A673 (cell line): ENCODE results near the gene KANSL2. TPM values are rescaled to one million over a fixed set of nuclear protein-coding genes. Genes with fewer than 3 reads are reported as not detected.
"Not testable (repeated sequence)": the region's sequence is repeated elsewhere in the genome, so short reads cannot be mapped to it uniquely, and the experiment has no call there.

Source experiments
- Bru-seq: library from RNA; stranded (reverse); fragments of 400-500 nt; gene quantifications from one replicate; lab custom pipeline; 2021; lab: Mats Ljungman, UMichigan
- BruChase-seq, 2 experiments: library from RNA; stranded (reverse); fragments of 400-500 nt; gene quantifications; one replicate each; lab custom pipeline; 2021; lab: Mats Ljungman, UMichigan
- BruUV-seq: library from RNA; stranded (reverse); fragments of 400-500 nt; replicated peaks from 2 replicates; lab custom pipeline; 2021; lab: Mats Ljungman, UMichigan
- CTCF ChIA-PET: fragments of 300-600 bp; sonication (Branson Sonifier 250); formaldehyde crosslinking; loops from one replicate; lab custom pipeline; 2022; ENCODE audit warnings: antibody characterized with exemption; lab: Charles Lee
- POLR2A ChIA-PET: fragments of 300-600 bp; sonication (Branson Sonifier 250); formaldehyde crosslinking; loops from one replicate; lab custom pipeline; 2022; ENCODE audit warnings: antibody characterized with exemption; ENCODE audit not compliant: low non-redundant PET; lab: Charles Lee
- DNase-seq: peaks from one replicate; pipeline ENCODE4 v3.0.0-alpha.2; 2015; ENCODE audit warnings: low spot score
- H3K27ac ChIP-seq: fragments of 200-600 bp; sonication (generic); 2 replicates; pipeline ENCODE4 v1.5.1; 2016; ENCODE audit warnings: mixed run types, low read depth, mild to moderate bottlenecking, mixed read lengths, antibody characterized with exemption, low read length; ENCODE audit not compliant: poor library complexity, severe bottlenecking
- H3K27me3 ChIP-seq: fragments of 200-600 bp; sonication (generic); replicated peaks from 2 replicates; pipeline ENCODE4 v1.6.1; 2017; ENCODE audit warnings: mixed run types, low read depth, mild to moderate bottlenecking, mixed read lengths, antibody characterized with exemption, low read length; ENCODE audit not compliant: insufficient read depth, poor library complexity
- H3K36me3 ChIP-seq: fragments of 200-600 bp; sonication (generic); 2 replicates; pipeline ENCODE4 v1.6.1; 2016; ENCODE audit warnings: mixed run types, mild to moderate bottlenecking, mixed read lengths, antibody characterized with exemption, low read length; ENCODE audit not compliant: insufficient read depth, poor library complexity, severe bottlenecking
- H3K4me1 ChIP-seq: fragments of 200-600 bp; sonication (generic); 2 replicates; pipeline ENCODE4 v1.6.1; 2017; ENCODE audit warnings: mixed run types, mild to moderate bottlenecking, mixed read lengths, antibody characterized with exemption, low read length; ENCODE audit not compliant: insufficient read depth, poor library complexity, severe bottlenecking
- H3K4me3 ChIP-seq: fragments of 200-600 bp; sonication (generic); 2 replicates; pipeline ENCODE4 v1.5.1; 2016; ENCODE audit warnings: low read depth, mixed run types, mild to moderate bottlenecking, mixed read lengths, low read length; ENCODE audit not compliant: poor library complexity, severe bottlenecking
- H3K9me3 ChIP-seq: fragments of 200-600 bp; sonication (generic); 2 replicates; pipeline ENCODE4 v1.6.1; 2016; ENCODE audit warnings: mixed run types, low read depth, mild to moderate bottlenecking, mixed read lengths, antibody characterized with exemption, low read length; ENCODE audit not compliant: poor library complexity, severe bottlenecking
- EZH2 ChIP-seq: fragments of 200-600 bp; sonication (generic); IDR thresholded peaks from 2 replicates; pipeline ENCODE4 v1.6.1; 2017; ENCODE audit warnings: borderline replicate concordance, low read depth, mild to moderate bottlenecking, mixed read lengths, antibody characterized with exemption, low read length; ENCODE audit not compliant: poor library complexity, severe bottlenecking
- intact Hi-C: fragments of 100-400 bp; cut with micrococcal nuclease; formaldehyde crosslinking; loops from one replicate; pipeline ENCODE4 v1.10.0; 2022; ENCODE audit not compliant: unreplicated experiment
- long read RNA-seq: library from polyadenylated mRNA; stranded (forward); transcript quantifications from one replicate; pipeline ENCODE4 v2.0.0, GENCODE V29; 2022
- total RNA-seq: library from RNA; stranded (reverse); gene quantifications from 2 replicates; pipeline ENCODE4 v1.2.3, GENCODE V29; 2021
- TF ChIP-seq, protein P1 (sequence below): fragments of 300-800, 200-600 bp; sonication (generic); conservative IDR thresholded peaks from 2 replicates; pipeline ENCODE4 v1.5.1; 2017; ENCODE audit warnings: low read depth, mild to moderate bottlenecking, antibody characterized with exemption, low read length, moderate library complexity, mixed read lengths

The KANSL2 gene
- total RNA-seq, result 46.9 and 51.4 TPM in 2 replicates
- percentile 95 among the genes with signal in this experiment for Bru-seq, nascent RNA
- BruChase-seq, experiment 1, labeled RNA remaining after a 2-hour chase, result percentile 84 among the genes with signal in this experiment
- BruChase-seq, experiment 2, labeled RNA remaining after a 6-hour chase, result percentile 79 among the genes with signal in this experiment
- long read RNA-seq, partial matches to known transcripts, result 3 of 112 reads
- long read RNA-seq, other reads (novel, unspliced or antisense), result 109 of 112 reads

DNA sequence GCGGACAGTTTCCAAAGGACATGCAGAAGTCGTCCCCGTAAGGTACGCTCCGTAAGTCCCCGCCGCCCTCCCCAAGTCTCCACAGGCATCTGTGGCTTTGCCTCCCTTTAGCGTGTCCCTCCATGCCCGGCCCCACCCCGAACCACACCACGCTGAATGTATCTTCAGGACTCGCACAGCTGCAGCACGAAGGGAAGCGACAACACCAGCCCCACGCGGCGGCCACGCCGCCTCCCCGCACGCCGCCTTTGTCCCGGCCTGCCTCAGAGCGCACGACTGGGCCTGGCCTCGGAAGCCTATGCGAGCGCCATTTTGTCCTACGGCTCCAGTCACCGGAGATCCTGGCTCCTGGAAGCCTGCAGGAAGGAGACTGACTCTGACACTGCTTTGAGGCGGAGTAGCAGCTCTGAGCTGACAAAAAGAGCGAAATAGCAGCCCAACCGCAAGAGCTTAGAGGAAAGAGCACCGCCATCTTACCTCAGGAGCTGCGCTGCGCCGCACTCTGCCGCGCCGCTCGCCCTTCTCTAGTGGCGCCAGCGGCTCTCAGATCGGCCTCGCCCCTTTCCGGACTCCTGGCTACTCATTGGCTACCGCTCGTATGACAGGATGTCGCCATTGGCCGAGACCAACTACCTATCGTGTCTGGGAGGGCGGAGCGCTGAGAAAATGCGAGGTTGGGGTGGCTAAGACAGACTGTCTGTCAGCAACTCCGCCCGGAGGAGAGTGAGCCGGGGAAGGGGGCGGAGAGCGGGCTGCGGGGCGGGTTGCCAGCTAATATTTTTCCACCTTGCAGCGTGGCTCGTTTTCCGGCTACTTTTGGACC lies at the start of gene KANSL2:
TSS of gene KANSL2 (minus strand) at position 529 of the 823 bp plus-strand sequence. CDS start 606 bp downstream, outside the sequence.
- Histone ChIP-seq H3K4me1 (peaks cover 27% of the 10 kb centered on the region), H3K27ac (peak within 1 kb of the TSS; percentile 93), H3K27me3 (no peaks in the 10 kb centered on the region), H3K4me3 (peak within 1 kb of the TSS; percentile 76), H3K9me3 (no peaks in the 10 kb centered on the region), H3K36me3 (peaks cover 41% of the 10 kb centered on the region)
- CTCF ChIA-PET, result interaction anchor here (1.3 kb wide), 1 partner anchor 71 kb away, joined by 7 read pairs; no protein-coding TSS in a partner anchor
- DNase-seq, result peak; percentile 100
- TF ChIP-seq EZH2, result no peak
- TF ChIP-seq, protein P1, sequence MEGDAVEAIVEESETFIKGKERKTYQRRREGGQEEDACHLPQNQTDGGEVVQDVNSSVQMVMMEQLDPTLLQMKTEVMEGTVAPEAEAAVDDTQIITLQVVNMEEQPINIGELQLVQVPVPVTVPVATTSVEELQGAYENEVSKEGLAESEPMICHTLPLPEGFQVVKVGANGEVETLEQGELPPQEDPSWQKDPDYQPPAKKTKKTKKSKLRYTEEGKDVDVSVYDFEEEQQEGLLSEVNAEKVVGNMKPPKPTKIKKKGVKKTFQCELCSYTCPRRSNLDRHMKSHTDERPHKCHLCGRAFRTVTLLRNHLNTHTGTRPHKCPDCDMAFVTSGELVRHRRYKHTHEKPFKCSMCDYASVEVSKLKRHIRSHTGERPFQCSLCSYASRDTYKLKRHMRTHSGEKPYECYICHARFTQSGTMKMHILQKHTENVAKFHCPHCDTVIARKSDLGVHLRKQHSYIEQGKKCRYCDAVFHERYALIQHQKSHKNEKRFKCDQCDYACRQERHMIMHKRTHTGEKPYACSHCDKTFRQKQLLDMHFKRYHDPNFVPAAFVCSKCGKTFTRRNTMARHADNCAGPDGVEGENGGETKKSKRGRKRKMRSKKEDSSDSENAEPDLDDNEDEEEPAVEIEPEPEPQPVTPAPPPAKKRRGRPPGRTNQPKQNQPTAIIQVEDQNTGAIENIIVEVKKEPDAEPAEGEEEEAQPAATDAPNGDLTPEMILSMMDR, result no peak
- BruUV-seq, result no TSS peak
- intact Hi-C loops, result no loop called here
- POLR2A ChIA-PET, result interaction anchor here (0.6 to 0.7 kb wide), 2 partner anchors 45 to 120 kb away, joined by 4 to 21 read pairs; no protein-coding TSS in a partner anchor

DNA sequence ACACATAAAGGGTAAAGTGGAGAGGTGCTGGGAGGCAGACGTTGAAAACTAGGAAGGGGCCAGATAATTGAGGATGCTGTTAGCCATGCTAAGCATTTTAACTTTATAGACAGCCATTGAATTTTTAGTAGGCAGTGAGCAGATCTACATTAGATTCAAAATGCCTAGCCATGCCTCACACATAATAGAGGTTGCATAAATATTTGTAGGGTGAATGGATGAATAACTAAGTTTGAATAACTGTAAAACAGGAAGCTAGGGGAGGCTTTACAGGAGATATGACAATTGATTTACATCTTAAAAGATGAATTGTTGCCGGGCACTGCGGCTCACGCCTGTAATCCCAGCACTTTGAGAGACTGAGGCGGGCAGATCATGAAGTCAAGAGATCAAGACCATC lies 46.8 kb upstream of the KANSL2 start:
- no peak for TF ChIP-seq EZH2
- TF ChIP-seq, protein P1, result no peak
- no peaks in the 10 kb centered on the region for H3K36me3 ChIP-seq
- CTCF ChIA-PET, result no interaction called here
- no peak overlapping the region for H3K4me3 ChIP-seq
- BruUV-seq, result no TSS peak
- no peak for DNase-seq
- H3K27ac ChIP-seq, result no peak overlapping the region
- intact Hi-C loops, result no loop called here
- no peaks in the 10 kb centered on the region for H3K27me3 ChIP-seq
- no peaks in the 10 kb centered on the region for H3K4me1 ChIP-seq
- H3K9me3 ChIP-seq, result no peaks in the 10 kb centered on the region
- POLR2A ChIA-PET, result no interaction called here

DNA sequence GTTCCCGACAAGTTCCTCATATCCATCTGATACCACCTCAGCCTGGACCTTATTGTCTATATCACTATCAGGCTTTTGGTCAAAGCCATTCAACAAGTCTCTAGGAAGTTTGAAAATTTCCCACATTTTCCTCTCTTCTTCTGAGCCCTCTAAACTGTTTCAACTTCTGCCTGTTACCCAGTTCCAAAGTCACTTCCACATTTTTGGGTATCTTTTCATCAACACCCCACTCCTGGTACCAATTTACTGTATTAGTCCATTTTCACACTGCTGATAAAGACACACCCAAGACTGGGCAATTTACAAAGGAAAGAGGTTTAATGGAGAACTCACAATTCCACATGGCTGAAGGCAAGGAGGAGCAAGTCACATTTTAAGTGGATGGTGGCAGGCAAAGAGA lies 38.7 kb upstream of the KANSL2 start:
- DNase-seq, CTCF ChIA-PET, H3K9me3 ChIP-seq, intact Hi-C loops, BruUV-seq, H3K4me3 ChIP-seq, POLR2A ChIA-PET, H3K27me3 ChIP-seq, H3K36me3 ChIP-seq, H3K4me1 ChIP-seq, H3K27ac ChIP-seq: not testable (repeated sequence)

- BruUV-seq, H3K27ac ChIP-seq, H3K27me3 ChIP-seq, CTCF ChIA-PET, H3K4me1 ChIP-seq, H3K4me3 ChIP-seq, POLR2A ChIA-PET, H3K36me3 ChIP-seq, H3K9me3 ChIP-seq, DNase-seq, intact Hi-C loops: not testable (repeated sequence)
Observed at GRCh38 chr12:48720171-48720570, 38.1 kb upstream of the KANSL2 start.

- H3K27ac ChIP-seq, H3K36me3 ChIP-seq, DNase-seq, BruUV-seq, H3K9me3 ChIP-seq, H3K27me3 ChIP-seq, POLR2A ChIA-PET, H3K4me3 ChIP-seq, intact Hi-C loops, CTCF ChIA-PET: not testable (repeated sequence)
- H3K4me1 ChIP-seq, result peaks cover 15% of the 10 kb centered on the region
Observed at GRCh38 chr12:48719002-48719401, 37.0 kb upstream of the KANSL2 start.
